ENCODE data around the gene RNF213. TPM values are rescaled to one million over a fixed set of nuclear protein-coding genes. Genes with fewer than 3 reads are reported as not detected.

The RNF213 gene
- total RNA-seq, 1 experiment from 2014 or later, result 44.5 TPM

- TF ChIP-seq, protein P1, sequence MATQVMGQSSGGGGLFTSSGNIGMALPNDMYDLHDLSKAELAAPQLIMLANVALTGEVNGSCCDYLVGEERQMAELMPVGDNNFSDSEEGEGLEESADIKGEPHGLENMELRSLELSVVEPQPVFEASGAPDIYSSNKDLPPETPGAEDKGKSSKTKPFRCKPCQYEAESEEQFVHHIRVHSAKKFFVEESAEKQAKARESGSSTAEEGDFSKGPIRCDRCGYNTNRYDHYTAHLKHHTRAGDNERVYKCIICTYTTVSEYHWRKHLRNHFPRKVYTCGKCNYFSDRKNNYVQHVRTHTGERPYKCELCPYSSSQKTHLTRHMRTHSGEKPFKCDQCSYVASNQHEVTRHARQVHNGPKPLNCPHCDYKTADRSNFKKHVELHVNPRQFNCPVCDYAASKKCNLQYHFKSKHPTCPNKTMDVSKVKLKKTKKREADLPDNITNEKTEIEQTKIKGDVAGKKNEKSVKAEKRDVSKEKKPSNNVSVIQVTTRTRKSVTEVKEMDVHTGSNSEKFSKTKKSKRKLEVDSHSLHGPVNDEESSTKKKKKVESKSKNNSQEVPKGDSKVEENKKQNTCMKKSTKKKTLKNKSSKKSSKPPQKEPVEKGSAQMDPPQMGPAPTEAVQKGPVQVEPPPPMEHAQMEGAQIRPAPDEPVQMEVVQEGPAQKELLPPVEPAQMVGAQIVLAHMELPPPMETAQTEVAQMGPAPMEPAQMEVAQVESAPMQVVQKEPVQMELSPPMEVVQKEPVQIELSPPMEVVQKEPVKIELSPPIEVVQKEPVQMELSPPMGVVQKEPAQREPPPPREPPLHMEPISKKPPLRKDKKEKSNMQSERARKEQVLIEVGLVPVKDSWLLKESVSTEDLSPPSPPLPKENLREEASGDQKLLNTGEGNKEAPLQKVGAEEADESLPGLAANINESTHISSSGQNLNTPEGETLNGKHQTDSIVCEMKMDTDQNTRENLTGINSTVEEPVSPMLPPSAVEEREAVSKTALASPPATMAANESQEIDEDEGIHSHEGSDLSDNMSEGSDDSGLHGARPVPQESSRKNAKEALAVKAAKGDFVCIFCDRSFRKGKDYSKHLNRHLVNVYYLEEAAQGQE (IDR thresholded peaks at IDR 0.05; ENCODE audit: low read depth), result no peak
- no peak for TF ChIP-seq CBX3 (IDR thresholded peaks at IDR 0.05; ENCODE audit: low read depth)
Observed at GRCh38 chr17:80213643-80213975, 47.0 kb upstream of the RNF213 start (continued).

DNA sequence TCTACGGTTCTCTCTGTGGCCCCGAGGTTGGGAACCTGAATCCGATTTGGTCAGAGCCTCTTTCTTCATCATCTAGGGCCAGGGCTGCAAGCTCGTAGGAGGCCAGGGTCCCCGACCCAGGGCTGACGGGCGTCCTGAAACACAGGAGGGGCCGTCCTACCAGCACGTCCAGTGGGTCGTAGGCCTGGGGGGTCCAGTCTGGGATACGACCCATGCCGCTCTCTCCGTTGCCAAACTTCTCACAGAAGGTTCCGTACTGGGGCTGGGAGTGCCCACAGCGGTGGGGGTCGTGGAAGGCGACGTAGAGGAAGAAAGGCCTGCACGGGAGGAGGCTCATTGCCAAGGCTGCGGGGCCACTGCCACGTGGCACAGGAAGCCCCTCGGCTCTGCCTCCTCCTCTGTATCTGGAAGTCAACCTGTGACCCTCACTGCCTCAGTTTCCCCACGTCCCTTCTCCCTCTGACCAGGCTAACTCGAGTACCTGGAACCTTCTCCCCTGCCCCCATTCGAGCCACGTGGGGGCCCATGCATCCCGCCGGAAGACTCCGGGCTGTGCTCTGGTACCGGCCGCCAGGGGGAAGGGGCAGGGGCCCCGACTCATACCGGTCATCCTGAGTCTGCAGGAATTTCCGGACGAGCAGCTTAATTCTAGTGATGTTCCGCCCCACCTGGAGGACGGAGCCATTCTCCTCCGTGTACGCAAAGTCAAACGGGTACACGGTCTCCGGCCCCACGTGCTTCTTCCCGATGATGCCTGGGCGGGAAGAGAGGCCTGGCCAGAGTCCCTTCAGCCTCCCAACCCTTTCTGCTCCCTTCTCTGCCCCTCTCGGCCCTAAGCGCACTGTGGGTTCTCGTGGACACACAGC lies 46.4 kb upstream of the RNF213 start:
- no TSS peak for BruUV-seq (replicated peaks)
- Histone ChIP-seq H3K9me3 (ENCODE audit: control insufficient read depth in 1 of 2, insufficient read depth in 1 of 2, low read depth in 1 of 2, low read length in 2 of 2) (no peaks in the 10 kb centered on the region), H3K9ac (ENCODE audit: low read length) (no peak overlapping the region), H2AFZ (ENCODE audit: low read depth, low read length, poor library complexity, severe bottlenecking) (no peak overlapping the region), H3K4me3 (replicated peaks in 1 of 2; ENCODE audit: low read depth in 1 of 2, low read length in 2 of 2) (no peak overlapping the region), H3K27me3 (ENCODE audit: insufficient read depth, low read length) (no peaks in the 10 kb centered on the region), H3K79me2 (ENCODE audit: insufficient read depth, low read length) (peaks cover 8% of the 10 kb centered on the region; the same call in 1 of the 2 replicates), H3K4me2 (ENCODE audit: low read length) (no peak overlapping the region), H4K20me1 (ENCODE audit: insufficient read depth) (no peaks in the 10 kb centered on the region), H3K36me3 (ENCODE audit: control insufficient read depth in 1 of 2, insufficient read depth in 2 of 2, low read length in 2 of 2) (peaks cover 17 to 38% of the 10 kb centered on the region in 2 experiments; a peak in 3 of 4 replicates), H3K27ac (ENCODE audit: low read depth, low read length) (no peak overlapping the region), H3K4me1 (ENCODE audit: control insufficient read depth in 1 of 2, insufficient read depth in 2 of 2, low read length in 2 of 2) (peaks cover 3% of the 10 kb centered on the region in 2 experiments; a peak in 3 of 4 replicates), H3K9me2 (ENCODE audit: insufficient read depth) (no peaks in the 10 kb centered on the region)
- POLR2A ChIA-PET, result no interaction called here
- ATAC-seq, result no peak
- intact Hi-C loops (cut with micrococcal nuclease), result no loop called here
- CTCF ChIA-PET, result no interaction called here
- TF ChIP-seq ZFX (IDR thresholded peaks at IDR 0.05) (no peak), ELF1 (IDR thresholded peaks at IDR 0.05; ENCODE audit: borderline replicate concordance, low read depth) (no peak)
- RAD21 ChIA-PET (ENCODE audit: low non-redundant PET in 1 of 2, low total read pairs in 2 of 2, uncharacterized antibody in 2 of 2, unreplicated experiment in 2 of 2), result no interaction called here
- DNase-seq (ENCODE audit: low read depth, low spot score), result no peak
